ENCODE measurements around the gene CD47. TPM values are rescaled to one million over a fixed set of nuclear protein-coding genes. Genes with fewer than 3 reads are reported as not detected.

The CD47 gene
- polyA plus RNA-seq, 3 donors = 52.3 to 203 (median 173) TPM

DNA sequence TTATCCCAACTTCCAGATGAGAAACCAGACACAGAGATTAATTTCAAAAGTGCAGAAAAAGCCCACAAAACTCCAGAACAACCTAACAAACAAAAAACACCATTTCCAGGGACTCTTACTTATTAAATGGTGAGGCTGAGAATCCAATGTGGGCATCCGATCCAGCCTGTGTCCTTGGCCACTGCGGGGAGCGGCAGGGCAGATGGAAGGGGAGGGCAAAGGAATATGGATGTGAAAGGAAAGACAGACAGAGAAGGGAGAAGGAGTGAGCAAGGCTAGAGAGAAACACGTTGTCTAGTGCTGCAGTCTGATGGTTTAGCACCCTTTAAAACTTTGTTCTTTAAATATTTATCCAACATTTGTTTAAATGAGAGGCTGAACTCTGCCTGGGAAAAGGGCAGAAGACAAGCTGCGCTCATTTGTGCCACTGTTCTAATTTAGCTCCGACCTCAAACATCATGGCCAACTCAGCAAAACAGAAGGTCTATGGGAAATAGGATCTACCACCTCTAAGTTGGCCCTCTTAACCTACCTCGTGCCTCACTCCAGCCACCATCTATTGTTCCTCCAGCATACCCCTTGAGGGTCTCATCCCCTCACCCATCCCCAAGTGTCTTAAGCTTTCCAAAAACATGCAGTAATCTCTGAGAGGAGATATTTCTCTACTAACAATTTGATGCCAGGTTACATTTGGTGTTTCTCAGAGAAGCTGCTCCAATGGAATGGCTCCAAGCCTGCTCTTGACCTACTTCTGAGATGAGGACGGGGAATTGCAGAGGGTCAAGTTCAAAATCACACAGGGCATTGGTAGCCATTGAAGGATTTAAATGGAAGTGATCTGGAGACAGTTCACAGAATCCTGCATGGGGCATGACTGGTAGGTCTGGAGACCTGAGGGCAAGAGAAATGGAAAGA lies 77.4 kb downstream of the CD47 start:
- intact Hi-C loops (cut with micrococcal nuclease) = no loop called here
- no peaks in the 10 kb centered on the region for H4K20me1 ChIP-seq (ENCODE audit: insufficient read depth, low read length)
- H3K4me1 Mint-ChIP-seq = no peaks in the 10 kb centered on the region
- H3K9me3 ChIP-seq (replicated peaks in 1 of 2; ENCODE audit: control insufficient read depth in 1 of 2, insufficient read depth in 1 of 2, low read length in 2 of 2) = no peaks in the 10 kb centered on the region
- no peaks in the 10 kb centered on the region for H3K36me3 Mint-ChIP-seq
- no peaks in the 10 kb centered on the region for H3K36me3 ChIP-seq (replicated peaks in 1 of 2; ENCODE audit: control insufficient read depth in 1 of 2, insufficient read depth in 2 of 2, low read length in 2 of 2)
- H3K27ac Mint-ChIP-seq = no peak overlapping the region
- no peaks in the 10 kb centered on the region for H3K4me1 ChIP-seq (ENCODE audit: control insufficient read depth in 1 of 2, insufficient read depth in 2 of 2, low read length in 2 of 2)
- no peak overlapping the region for H3K4me3 ChIP-seq (replicated peaks in 1 of 3; ENCODE audit: low read depth in 2 of 3, low read length in 3 of 3)
- DNase-seq = no peak
- H3K27ac ChIP-seq (ENCODE audit: low read depth in 1 of 2, low read length in 2 of 2) = no peak overlapping the region
- peaks cover 0 to 6% (median 3%) of the 10 kb centered on the region in 7 donors for H3K9me3 Mint-ChIP-seq
- 100% methylated on average over 4 of the region's 8 CpGs for WGBS (ENCODE audit: insufficient coverage)
- no peak overlapping the region for H2AFZ ChIP-seq (ENCODE audit: insufficient read depth, low read depth, low read length, poor library complexity, severe bottlenecking)
- H3K27me3 ChIP-seq (ENCODE audit: control insufficient read depth in 2 of 2, insufficient read depth in 2 of 2, low read length in 2 of 2) = peaks cover 3 to 8% of the 10 kb centered on the region in 2 donors
- peak overlapping the region in 1 of 2 donors; percentile 35 for H3K4me3 Mint-ChIP-seq
- H3K4me2 ChIP-seq (replicated peaks; ENCODE audit: extremely low read depth, low read length, poor library complexity, severe bottlenecking) = no peak overlapping the region
- TF ChIP-seq, protein P1, sequence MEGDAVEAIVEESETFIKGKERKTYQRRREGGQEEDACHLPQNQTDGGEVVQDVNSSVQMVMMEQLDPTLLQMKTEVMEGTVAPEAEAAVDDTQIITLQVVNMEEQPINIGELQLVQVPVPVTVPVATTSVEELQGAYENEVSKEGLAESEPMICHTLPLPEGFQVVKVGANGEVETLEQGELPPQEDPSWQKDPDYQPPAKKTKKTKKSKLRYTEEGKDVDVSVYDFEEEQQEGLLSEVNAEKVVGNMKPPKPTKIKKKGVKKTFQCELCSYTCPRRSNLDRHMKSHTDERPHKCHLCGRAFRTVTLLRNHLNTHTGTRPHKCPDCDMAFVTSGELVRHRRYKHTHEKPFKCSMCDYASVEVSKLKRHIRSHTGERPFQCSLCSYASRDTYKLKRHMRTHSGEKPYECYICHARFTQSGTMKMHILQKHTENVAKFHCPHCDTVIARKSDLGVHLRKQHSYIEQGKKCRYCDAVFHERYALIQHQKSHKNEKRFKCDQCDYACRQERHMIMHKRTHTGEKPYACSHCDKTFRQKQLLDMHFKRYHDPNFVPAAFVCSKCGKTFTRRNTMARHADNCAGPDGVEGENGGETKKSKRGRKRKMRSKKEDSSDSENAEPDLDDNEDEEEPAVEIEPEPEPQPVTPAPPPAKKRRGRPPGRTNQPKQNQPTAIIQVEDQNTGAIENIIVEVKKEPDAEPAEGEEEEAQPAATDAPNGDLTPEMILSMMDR (IDR thresholded peaks at IDR 0.05) = no peak
- no peak overlapping the region for H3K9ac ChIP-seq (ENCODE audit: insufficient read depth, low read length, poor library complexity, severe bottlenecking)
- no peaks in the 10 kb centered on the region for H3K79me2 ChIP-seq (ENCODE audit: insufficient read depth, low read length)
- peaks cover 12 to 34% (median 14%) of the 10 kb centered on the region in 3 donors for H3K27me3 Mint-ChIP-seq (ENCODE audit: low read depth in 3 of 3)

DNA sequence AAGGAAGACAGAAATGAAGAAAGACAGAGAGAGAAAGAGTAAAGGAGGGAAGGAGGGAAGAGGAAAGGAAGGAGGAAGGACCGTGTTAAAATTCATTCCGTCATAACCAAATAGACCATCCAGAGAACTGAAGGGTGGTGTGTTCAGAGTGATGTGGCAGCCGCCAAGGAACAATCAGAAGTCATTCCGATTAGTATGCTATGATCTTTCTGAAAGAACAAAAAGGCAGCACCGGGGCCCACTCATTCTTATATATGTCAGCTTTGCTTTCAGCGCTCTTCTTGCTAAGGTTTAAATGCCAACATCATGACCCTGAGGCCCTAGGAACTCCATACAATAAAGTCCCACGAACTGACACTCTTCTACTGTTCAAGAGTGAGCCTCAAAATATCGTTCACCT lies 78.5 kb downstream of the CD47 start:
- no peaks in the 10 kb centered on the region for H3K36me3 ChIP-seq (replicated peaks in 1 of 2; ENCODE audit: control insufficient read depth in 1 of 2, insufficient read depth in 2 of 2, low read length in 2 of 2)
- Mint-ChIP-seq H3K4me1 (peaks cover 1% of the 10 kb centered on the region), H3K27ac (no peak overlapping the region), H3K27me3 (ENCODE audit: low read depth in 3 of 3) (peaks cover 10 to 29% (median 12%) of the 10 kb centered on the region in 3 donors), H3K36me3 (peaks cover 0 to 2% of the 10 kb centered on the region in 2 donors), H3K9me3 (peaks cover 0 to 4% (median 2%) of the 10 kb centered on the region in 7 donors), H3K4me3 (no peak overlapping the region)
- intact Hi-C loops (cut with micrococcal nuclease) = no loop called here
- no peak overlapping the region for H3K9ac ChIP-seq (ENCODE audit: insufficient read depth, low read length, poor library complexity, severe bottlenecking)
- H3K4me2 ChIP-seq (replicated peaks; ENCODE audit: extremely low read depth, low read length, poor library complexity, severe bottlenecking) = no peak overlapping the region
- 97% methylated on average over 4 of the region's 8 CpGs for WGBS (ENCODE audit: insufficient coverage)
- H3K79me2 ChIP-seq (ENCODE audit: insufficient read depth, low read length) = no peaks in the 10 kb centered on the region
- H3K4me3 ChIP-seq (replicated peaks in 1 of 3; ENCODE audit: low read depth in 2 of 3, low read length in 3 of 3) = no peak overlapping the region
- H3K27me3 ChIP-seq (ENCODE audit: control insufficient read depth in 2 of 2, insufficient read depth in 2 of 2, low read length in 2 of 2) = peaks cover 0 to 3% of the 10 kb centered on the region in 2 donors
- no peak overlapping the region for H3K27ac ChIP-seq (ENCODE audit: low read depth in 1 of 2, low read length in 2 of 2)
- DNase-seq = no peak
- H3K9me3 ChIP-seq (replicated peaks in 1 of 2; ENCODE audit: control insufficient read depth in 1 of 2, insufficient read depth in 1 of 2, low read length in 2 of 2) = no peaks in the 10 kb centered on the region
- no peaks in the 10 kb centered on the region for H3K4me1 ChIP-seq (ENCODE audit: control insufficient read depth in 1 of 2, insufficient read depth in 2 of 2, low read length in 2 of 2)
- TF ChIP-seq, protein P1 (IDR thresholded peaks at IDR 0.05) = no peak
- H2AFZ ChIP-seq (ENCODE audit: insufficient read depth, low read depth, low read length, poor library complexity, severe bottlenecking) = no peak overlapping the region
- H4K20me1 ChIP-seq (ENCODE audit: insufficient read depth, low read length) = no peaks in the 10 kb centered on the region
